ENCODE measurements around the gene FAM171A2.
"Not testable (repeated sequence)": the region's sequence is repeated elsewhere in the genome, so short reads cannot be mapped to it uniquely, and the experiment has no call there.

FAM171A2 gene

DNA sequence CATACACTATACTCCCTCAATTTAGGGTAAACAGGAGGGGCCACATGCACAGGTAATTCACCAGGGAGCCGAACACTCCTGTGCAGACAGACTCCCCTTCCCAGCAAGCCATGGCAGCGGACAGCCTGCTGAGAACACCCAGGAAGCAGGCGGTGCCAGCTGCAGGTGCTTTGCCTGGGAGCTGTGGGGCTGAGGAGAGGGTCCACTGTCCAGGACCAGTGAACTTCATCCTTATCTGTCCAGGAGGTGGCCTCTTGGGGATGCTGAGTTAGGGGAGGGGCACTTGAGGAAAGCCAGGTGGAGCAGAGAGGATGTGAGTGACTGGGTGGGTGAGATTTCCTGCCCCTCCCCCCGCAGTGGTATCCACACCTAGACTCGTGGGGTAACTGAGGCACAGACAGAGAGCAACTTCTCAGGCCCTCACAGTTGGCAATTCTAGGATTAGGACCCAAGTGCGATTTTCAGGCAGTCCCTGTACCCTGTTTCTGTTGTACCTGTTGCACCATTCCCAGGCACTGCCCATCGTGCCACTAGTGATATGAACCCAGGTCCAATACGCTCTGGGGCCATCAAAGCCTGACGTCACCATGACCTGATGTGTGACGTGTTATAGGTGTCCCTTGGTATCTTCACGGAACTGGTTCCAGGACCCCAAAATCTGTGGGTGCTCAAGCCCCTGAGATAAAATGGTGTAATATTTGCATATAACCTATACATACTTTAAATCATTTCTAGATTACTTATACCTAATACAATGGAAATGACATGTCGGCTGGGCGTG is 17.4 kb downstream of the FAM171A2 start:
- no peaks in the 10 kb centered on the region for H3K27me3 Mint-ChIP-seq
- peaks cover 16% of the 10 kb centered on the region for H3K4me1 Mint-ChIP-seq
- no peaks in the 10 kb centered on the region for H3K36me3 Mint-ChIP-seq
- no peaks in the 10 kb centered on the region for H3K9me3 Mint-ChIP-seq
- H3K4me3 Mint-ChIP-seq: peak overlapping the region; percentile 95
- H3K27ac Mint-ChIP-seq: no peak overlapping the region

- Mint-ChIP-seq H3K27ac (no peak overlapping the region), H3K27me3 (no peaks in the 10 kb centered on the region), H3K4me3 (peak overlapping the region; percentile 95), H3K36me3 (no peaks in the 10 kb centered on the region), H3K4me1 (peaks cover 16% of the 10 kb centered on the region), H3K9me3 (no peaks in the 10 kb centered on the region)
Measured at GRCh38 chr17:44345454-44346026, 18.1 kb downstream of the FAM171A2 start.

- Mint-ChIP-seq H3K4me3 (peak within 1 kb of the TSS; percentile 95), H3K27ac (peak within 1 kb of the TSS; percentile 26), H3K36me3 (no peaks in the 10 kb centered on the region), H3K9me3 (no peaks in the 10 kb centered on the region), H3K4me1 (peaks cover 16% of the 10 kb centered on the region), H3K27me3 (no peaks in the 10 kb centered on the region)
Measured at GRCh38 chr17:44344939-44345453, 18.7 kb downstream of the FAM171A2 start, which contains the start of gene GRN. Gene GRN, plus strand, starts transcription at chr17:44345302. Its CDS starts 3,863 bp downstream, at chr17:44349165.

- H3K4me3 Mint-ChIP-seq: no peak overlapping the region
- H3K27me3 Mint-ChIP-seq: no peaks in the 10 kb centered on the region
- H3K27ac Mint-ChIP-seq: no peak overlapping the region
- no peaks in the 10 kb centered on the region for H3K9me3 Mint-ChIP-seq
- peaks cover 16% of the 10 kb centered on the region for H3K4me1 Mint-ChIP-seq
- no peaks in the 10 kb centered on the region for H3K36me3 Mint-ChIP-seq
Measured at GRCh38 chr17:44343510-44344209, 20.0 kb downstream of the FAM171A2 start.

GRCh38 chr17:44340553-44340952 is 23.1 kb downstream of the FAM171A2 start:
- H3K4me3 Mint-ChIP-seq, H3K4me1 Mint-ChIP-seq, H3K27me3 Mint-ChIP-seq, H3K27ac Mint-ChIP-seq, H3K9me3 Mint-ChIP-seq, H3K36me3 Mint-ChIP-seq: not testable (repeated sequence)

- Mint-ChIP-seq H3K4me1 (no peaks in the 10 kb centered on the region), H3K4me3 (no peak overlapping the region), H3K36me3 (no peaks in the 10 kb centered on the region), H3K9me3 (no peaks in the 10 kb centered on the region), H3K27ac (peak overlapping the region; percentile 23), H3K27me3 (no peaks in the 10 kb centered on the region)
Measured at GRCh38 chr17:44338702-44339101, 25.0 kb downstream of the FAM171A2 start.

DNA sequence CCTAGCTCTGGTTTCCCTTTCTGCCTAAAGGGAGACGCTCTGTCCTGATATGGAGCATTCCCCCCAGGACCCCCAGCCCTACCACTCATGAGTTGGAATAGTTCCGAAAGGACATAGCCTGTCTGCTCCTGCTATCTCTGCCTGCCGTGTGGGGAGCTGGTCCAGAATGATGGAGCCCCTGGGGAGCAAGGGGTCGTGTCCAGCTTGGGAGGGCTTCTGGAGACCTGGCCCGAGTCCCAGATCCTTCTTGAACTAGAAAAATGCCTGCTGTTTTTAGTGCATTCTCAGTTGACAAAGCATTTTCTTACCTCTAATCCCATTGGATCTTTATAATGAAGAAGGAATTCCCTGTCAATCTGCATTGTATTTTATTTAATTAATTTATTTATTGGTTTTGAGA is 27.7 kb downstream of the FAM171A2 start:
- Mint-ChIP-seq H3K27ac (no peak overlapping the region), H3K36me3 (no peaks in the 10 kb centered on the region), H3K27me3 (no peaks in the 10 kb centered on the region), H3K9me3 (no peaks in the 10 kb centered on the region), H3K4me1 (peaks cover 5% of the 10 kb centered on the region), H3K4me3 (no peak overlapping the region)

- no peak overlapping the region for H3K27ac Mint-ChIP-seq
- H3K36me3 Mint-ChIP-seq: no peaks in the 10 kb centered on the region
- no peaks in the 10 kb centered on the region for H3K9me3 Mint-ChIP-seq
- H3K27me3 Mint-ChIP-seq: no peaks in the 10 kb centered on the region
- peaks cover 5% of the 10 kb centered on the region for H3K4me1 Mint-ChIP-seq
- no peak overlapping the region for H3K4me3 Mint-ChIP-seq
Measured at GRCh38 chr17:44335564-44335963, 28.1 kb downstream of the FAM171A2 start.

DNA sequence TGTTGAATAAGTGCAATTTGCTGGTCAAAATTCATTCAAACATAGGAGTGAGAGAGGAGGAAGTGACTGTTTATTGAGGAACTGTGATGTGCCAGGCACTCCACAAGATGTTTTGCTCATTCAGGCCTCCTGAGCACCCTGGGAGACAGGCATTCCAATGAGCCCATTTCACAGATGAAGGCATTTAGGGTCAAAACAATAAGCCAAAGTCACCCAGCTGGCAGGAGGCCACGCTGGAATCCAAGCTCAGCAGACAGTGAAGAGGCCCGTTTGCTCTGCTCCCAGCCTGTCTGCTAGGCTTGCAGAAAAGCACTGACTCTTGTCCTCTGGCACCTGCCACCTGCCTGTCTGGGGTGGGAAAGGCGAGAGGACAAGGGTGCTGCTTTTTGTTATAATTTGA is 28.9 kb downstream of the FAM171A2 start:
- H3K27ac Mint-ChIP-seq: no peak overlapping the region
- no peak overlapping the region for H3K4me3 Mint-ChIP-seq
- H3K27me3 Mint-ChIP-seq: no peaks in the 10 kb centered on the region
- no peaks in the 10 kb centered on the region for H3K9me3 Mint-ChIP-seq
- no peaks in the 10 kb centered on the region for H3K36me3 Mint-ChIP-seq
- peaks cover 5% of the 10 kb centered on the region for H3K4me1 Mint-ChIP-seq

DNA sequence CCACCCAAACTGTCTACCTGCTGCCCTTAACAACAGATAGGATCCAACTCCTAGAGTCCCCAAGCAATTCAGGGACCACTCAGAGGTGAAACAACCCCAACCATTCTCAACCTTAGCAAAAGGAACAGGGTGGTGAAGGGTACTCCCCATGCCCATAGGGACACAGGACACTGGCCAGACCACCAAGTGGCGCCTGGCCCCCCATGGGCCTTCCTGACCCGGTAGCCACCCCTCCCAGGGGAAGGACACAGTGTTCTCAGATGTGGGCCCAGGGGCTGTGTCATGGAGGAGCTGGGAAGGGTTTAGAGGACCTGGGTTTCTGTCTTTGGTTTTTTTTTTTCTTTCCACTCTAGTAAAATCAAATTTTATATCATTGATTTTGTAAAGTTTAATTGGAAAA is 29.3 kb downstream of the FAM171A2 start:
- no peaks in the 10 kb centered on the region for H3K9me3 Mint-ChIP-seq
- no peak overlapping the region for H3K27ac Mint-ChIP-seq
- no peaks in the 10 kb centered on the region for H3K36me3 Mint-ChIP-seq
- H3K27me3 Mint-ChIP-seq: no peaks in the 10 kb centered on the region
- H3K4me1 Mint-ChIP-seq: peaks cover 5% of the 10 kb centered on the region
- no peak overlapping the region for H3K4me3 Mint-ChIP-seq

- Mint-ChIP-seq H3K4me1 (peaks cover 5% of the 10 kb centered on the region), H3K4me3 (no peak overlapping the region), H3K27me3 (no peaks in the 10 kb centered on the region), H3K36me3 (no peaks in the 10 kb centered on the region), H3K27ac (no peak overlapping the region), H3K9me3 (no peaks in the 10 kb centered on the region)
Measured at GRCh38 chr17:44333371-44333770, 30.3 kb downstream of the FAM171A2 start.

DNA sequence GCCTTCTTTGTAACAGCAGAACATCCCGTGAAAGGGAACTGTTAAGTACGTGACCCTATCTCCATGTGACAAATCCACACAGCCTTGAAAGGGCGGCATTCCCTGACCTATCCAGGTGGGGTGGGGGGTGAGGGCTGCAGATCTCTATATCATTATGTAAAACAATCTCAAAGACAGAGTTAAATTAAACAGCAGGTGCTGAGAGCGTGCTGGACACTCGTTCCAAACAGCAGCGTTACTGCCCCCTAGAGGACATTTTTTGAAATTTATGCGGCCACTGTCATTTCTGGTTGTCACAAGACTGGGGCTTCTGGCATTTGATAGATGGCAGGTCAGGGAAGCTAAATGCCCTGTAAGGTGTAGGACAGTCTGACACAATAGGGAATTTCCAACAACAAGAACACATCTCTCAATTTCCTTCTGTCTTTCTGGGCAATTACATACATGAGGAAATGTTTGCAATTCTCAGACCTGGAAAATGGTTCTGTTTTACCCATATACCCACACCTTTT is 32.3 kb downstream of the FAM171A2 start:
- H3K9me3 Mint-ChIP-seq: no peaks in the 10 kb centered on the region
- H3K4me3 Mint-ChIP-seq: no peak overlapping the region
- peaks cover 15% of the 10 kb centered on the region for H3K4me1 Mint-ChIP-seq
- no peaks in the 10 kb centered on the region for H3K27me3 Mint-ChIP-seq
- H3K36me3 Mint-ChIP-seq: no peaks in the 10 kb centered on the region
- no peak overlapping the region for H3K27ac Mint-ChIP-seq

DNA sequence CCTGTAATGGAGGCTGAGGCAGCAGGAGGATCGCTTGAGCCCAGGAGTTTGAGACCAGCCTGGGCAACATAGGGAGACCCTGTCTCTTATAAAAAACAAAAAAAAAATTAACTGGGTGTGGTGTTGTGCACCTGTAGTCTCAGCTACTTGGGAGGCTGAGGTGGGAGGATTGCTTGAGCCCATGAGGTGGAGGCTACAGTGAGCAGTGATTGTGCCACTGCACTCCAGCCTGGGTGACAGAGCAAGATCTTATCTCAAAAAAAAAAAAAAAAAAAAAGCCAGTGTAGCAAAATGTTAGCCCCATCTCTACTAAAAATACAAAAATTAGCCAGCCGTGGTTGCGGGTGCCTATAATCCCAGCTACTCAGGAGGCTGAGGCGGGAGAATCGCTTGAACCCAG is 33.4 kb downstream of the FAM171A2 start:
- not testable (repeated sequence) for H3K27ac Mint-ChIP-seq, H3K4me3 Mint-ChIP-seq, H3K9me3 Mint-ChIP-seq, H3K36me3 Mint-ChIP-seq, H3K27me3 Mint-ChIP-seq
- H3K4me1 Mint-ChIP-seq: peaks cover 15% of the 10 kb centered on the region

DNA sequence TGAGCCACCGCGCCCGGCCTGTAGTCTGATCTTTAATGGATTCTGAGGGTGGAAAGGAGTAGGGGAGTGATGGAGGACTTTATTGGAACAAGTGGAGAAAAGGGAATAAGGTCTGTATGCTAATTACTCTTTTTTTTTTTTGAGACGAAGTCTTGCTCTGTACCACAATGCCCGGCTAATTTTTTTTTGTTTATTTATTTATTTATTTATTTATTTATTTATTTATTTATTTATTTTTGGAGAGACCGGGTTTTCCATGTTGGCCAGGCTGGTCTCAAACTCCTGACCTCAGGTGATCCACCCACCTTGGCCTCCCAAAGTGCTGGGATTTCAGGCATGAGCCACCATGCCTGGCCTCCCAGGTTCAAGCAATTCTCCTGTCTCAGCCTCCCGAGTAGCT is 34.1 kb downstream of the FAM171A2 start:
- H3K27me3 Mint-ChIP-seq, H3K9me3 Mint-ChIP-seq, H3K4me3 Mint-ChIP-seq, H3K36me3 Mint-ChIP-seq, H3K27ac Mint-ChIP-seq: not testable (repeated sequence)
- peaks cover 15% of the 10 kb centered on the region for H3K4me1 Mint-ChIP-seq

DNA sequence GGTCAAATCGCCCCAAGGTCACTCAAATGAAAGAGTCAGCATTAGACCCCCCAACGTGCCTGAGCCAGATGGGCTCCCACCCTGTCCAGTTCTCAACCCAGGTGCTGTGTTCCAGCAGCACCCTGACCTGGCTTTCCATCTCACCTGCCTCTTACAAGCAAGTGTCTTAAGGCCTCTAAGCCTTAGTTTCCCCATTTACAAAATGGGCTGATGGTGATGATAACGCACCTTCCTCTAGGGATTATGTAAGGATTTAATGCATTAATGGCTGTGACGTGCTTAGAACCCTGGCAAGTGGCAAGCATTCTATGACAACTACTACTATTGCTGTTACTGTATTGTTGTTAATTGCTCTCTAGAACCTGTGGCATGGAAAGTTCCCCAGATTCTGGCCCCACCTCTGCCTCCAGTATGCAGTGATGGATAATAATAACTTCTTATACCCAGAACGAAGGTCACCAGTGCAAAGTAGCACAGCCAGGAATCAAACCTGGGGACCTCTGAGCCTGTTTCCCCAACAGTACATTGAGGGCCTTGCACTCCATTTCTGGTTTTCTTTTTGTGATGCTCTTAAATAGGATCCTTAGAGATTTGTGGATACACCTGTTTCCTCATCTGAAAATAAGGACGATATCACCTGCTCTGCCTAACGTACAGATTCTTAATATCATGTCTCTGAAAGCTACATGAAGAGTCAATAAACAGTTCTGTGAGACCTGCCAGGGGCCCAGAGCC is 35.8 kb downstream of the FAM171A2 start:
- no peaks in the 10 kb centered on the region for H3K9me3 Mint-ChIP-seq
- H3K36me3 Mint-ChIP-seq: no peaks in the 10 kb centered on the region
- no peaks in the 10 kb centered on the region for H3K27me3 Mint-ChIP-seq
- no peak overlapping the region for H3K27ac Mint-ChIP-seq
- peaks cover 20% of the 10 kb centered on the region for H3K4me1 Mint-ChIP-seq
- peak overlapping the region; percentile 19 for H3K4me3 Mint-ChIP-seq

All from activated naive CD4-positive, alpha-beta T cell treated with anti-CD3 and anti-CD28 coated beads, Interleukin-2, amount 50 U/mL, for 24 hours (primary cell).